GM12801 (cell line): Measurements from ENCODE around the gene ZFYVE19.

Source experiments
- TF ChIP-seq, protein P1 (sequence below): IDR thresholded peaks from one replicate; pipeline ENCODE4 v1.5.1; 2011; ENCODE audit warnings: control low read depth; ENCODE audit not compliant: insufficient read length; ENCODE audit errors: extremely low read depth

Gene ZFYVE19

DNA sequence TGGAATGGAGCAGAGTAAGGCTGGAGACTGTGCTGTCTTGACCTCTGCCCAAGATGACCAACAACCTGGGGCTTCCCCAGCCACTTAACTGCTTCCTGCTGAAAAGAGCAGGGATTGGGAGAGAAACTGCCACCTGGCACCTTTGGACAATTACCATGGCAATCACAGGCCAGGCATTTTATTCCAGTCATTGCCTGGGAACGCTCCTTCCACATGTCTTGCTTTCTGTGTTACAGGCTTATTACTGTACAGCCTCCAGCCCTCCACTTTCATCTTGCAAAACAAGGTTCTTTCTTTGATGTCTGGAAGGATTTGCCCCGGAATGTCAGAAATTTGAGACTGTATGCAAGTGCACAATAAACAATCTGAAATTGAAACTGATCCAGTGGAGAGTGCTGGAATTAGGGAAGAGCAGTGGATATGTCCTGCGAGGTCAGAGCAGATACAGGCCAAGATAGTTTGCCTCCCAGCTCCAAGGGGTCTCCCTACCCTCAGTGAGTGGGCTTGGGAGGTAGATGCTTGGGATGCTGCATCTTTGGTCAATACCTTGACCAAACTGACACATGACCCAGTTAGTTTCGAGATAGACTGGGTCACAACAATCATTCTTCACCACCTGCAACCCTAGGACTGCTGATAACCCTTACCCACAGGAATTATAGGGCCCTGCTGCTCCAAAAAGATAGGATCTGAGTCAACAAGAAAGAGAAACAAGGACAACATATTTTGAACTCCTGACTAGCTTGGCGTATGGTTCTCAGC, 19.0 kb downstream of the ZFYVE19 start:
- TF ChIP-seq, protein P1, sequence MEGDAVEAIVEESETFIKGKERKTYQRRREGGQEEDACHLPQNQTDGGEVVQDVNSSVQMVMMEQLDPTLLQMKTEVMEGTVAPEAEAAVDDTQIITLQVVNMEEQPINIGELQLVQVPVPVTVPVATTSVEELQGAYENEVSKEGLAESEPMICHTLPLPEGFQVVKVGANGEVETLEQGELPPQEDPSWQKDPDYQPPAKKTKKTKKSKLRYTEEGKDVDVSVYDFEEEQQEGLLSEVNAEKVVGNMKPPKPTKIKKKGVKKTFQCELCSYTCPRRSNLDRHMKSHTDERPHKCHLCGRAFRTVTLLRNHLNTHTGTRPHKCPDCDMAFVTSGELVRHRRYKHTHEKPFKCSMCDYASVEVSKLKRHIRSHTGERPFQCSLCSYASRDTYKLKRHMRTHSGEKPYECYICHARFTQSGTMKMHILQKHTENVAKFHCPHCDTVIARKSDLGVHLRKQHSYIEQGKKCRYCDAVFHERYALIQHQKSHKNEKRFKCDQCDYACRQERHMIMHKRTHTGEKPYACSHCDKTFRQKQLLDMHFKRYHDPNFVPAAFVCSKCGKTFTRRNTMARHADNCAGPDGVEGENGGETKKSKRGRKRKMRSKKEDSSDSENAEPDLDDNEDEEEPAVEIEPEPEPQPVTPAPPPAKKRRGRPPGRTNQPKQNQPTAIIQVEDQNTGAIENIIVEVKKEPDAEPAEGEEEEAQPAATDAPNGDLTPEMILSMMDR, result no peak

DNA sequence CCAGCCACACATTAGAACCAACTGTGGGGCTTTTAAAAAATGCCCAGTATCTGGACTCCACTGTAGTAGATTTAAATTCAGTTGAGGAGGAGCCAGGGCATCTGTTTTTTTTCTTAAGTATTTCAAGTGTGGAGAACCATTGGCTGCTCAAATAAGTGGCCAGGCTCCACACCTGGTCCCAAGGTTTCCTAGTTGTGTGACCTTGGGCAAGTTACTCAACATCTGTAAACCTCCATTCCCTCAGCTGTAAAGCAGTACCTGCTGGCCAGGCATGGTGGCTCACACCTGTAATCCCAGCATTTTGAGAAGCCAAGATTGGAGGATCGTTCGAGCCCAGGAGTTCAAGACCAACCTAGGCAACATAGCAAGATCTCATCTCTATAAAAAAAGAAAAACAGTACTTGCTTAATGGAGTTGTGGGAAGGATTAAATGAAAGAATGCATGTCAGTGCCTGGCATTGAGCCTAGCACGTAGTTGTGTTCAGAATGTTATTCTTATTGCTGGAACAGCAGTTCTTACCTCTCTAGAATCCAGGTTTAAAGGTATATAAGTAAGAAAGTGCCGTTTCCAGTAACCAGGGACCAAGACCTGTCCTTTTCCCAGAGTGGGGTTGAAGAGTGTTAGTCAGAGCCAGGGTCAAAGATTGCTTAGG, 19.7 kb downstream of the ZFYVE19 start:
- TF ChIP-seq, protein P1, result no peak

DNA sequence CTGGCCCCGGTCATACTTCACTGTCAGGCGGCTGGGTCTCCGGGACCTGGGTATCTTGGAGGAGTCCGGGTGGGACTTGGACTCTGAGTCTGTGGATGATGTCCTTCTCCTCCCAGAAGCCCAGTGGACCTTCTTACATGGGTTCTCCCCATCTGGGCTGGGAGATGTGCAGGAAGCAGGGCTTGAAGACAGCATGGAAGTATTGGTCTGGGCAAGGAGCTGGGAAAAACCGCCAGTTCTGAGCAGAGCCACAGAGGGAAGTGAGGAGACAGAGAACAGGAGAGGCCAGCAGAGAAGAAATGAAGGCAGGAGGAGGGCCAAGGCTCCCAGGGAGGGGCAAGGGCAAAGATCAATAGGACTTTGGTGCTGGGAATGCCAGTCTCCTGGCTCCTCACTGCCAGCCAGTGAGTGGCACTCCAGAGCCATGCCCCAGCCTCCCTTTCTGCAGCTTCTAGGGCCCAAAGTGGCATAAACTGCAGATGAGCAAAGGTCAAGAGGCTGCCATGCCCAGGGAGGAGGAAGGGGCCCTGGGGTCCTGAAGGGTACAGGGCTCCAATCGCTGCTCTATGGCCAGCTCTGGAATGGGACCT, 21.7 kb downstream of the ZFYVE19 start, which contains the start of gene PPP1R14D:
Gene PPP1R14D, minus strand, starts transcription at position 262 of the 590 bp plus-strand sequence. Its CDS starts 67 bp downstream, at position 195.
- TF ChIP-seq, protein P1, result no peak

DNA sequence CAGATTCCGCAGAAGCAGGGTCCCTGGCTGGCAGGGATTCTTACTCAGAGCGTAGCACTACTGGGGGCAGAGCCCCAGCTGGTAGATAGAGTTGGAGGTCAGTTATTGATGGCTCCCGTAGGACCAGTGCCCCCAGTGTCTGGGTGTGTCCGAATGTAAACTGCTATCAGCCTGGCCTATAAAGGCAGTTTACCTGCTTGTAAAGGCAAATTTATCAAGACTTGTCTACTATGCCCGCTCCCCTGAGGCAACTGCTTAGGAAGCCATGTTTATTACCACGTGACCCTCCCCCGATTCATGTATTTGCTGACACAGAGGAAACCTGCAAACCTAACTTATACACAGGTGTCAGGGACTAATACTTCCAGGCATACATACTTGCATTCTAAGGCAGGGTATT, 22.2 kb downstream of the ZFYVE19 start:
- TF ChIP-seq, protein P1, result no peak

DNA sequence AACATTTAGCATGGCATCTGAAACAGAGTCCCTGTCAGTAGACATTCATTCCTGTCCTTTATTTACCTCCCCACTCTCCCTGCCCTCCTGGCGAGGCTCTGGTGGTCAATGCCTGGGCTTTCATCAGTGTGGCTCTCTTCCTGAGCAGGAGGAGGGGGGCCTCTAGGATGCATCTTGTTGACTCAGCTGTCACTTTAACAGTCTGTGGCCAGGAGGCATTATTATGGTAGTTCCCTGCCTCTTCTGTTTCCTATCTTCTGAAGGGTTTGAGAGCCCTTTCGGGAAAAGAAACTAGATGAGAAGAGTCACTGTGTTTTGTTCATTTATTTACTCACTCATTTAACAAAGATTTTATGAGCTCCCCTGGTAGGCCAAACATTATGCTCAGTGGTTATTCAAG, 24.0 kb downstream of the ZFYVE19 start:
- TF ChIP-seq, protein P1, result no peak

DNA sequence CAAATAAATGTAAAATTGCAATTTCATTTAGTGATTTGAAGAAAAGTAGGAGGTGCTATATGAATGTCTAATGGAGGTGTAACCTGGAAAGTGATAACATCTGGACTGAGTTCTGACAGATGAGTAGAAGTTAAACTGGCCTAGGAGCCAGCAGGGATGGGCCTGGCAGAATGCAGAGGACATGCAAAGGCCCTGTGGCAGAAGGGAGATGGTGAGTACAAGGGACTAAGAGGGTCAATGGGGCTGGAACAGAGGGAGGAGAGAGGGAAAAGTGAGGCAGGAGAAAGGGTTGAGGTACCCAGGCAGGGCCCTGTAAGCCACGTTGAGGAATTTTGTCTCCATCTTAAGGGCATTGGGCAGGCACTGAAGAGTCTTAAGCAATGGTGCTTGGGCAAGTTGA, 25.0 kb downstream of the ZFYVE19 start:
- TF ChIP-seq, protein P1, result no peak

DNA sequence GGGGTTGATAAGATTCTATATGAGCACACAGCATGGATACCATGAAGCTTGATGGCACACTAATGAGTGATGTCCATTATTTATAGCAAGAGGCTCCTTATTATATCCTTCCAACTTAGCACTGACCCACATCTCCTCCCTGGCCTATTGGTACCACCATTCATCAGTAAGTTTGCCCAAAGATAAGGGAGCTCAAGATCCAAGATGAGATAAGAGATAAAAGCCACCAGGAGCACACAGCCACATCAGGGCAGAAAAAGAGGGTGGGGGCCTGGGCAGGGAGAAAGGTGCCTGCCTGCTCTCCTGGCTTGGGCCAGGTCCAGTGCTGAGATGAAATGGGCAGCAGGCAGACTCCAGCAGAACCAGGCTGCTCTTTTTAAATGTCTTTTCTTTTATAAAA, 26.0 kb downstream of the ZFYVE19 start:
- TF ChIP-seq, protein P1, result no peak
